WTC11 (cell line): ENCODE measurements around the gene ARHGAP42.

ENCODE experiments used
- ATF1 ChIP-seq: sonication (generic); formaldehyde crosslinking; IDR thresholded peaks from 2 replicates; pipeline ENCODE4 v1.8.1; 2023; ENCODE audit warnings: mild to moderate bottlenecking, moderate library complexity, missing genetic modification reagents
- CREM ChIP-seq: sonication (generic); formaldehyde crosslinking; IDR thresholded peaks from 2 replicates; pipeline ENCODE4 v1.8.1; 2022; ENCODE audit warnings: mild to moderate bottlenecking, missing genetic modification reagents, moderate library complexity
- CTCF ChIP-seq: fragments of 200-600 bp; IDR thresholded peaks from 2 replicates; pipeline ENCODE4 v1.8.0; 2022; ENCODE audit warnings: antibody characterized with exemption
- E2F4 ChIP-seq: sonication (generic); formaldehyde crosslinking; IDR thresholded peaks from 2 replicates; pipeline ENCODE4 v1.8.1; 2022; ENCODE audit warnings: low read depth, mild to moderate bottlenecking, moderate library complexity, missing genetic modification reagents, borderline replicate concordance
- ELF4 ChIP-seq: sonication (generic); formaldehyde crosslinking; IDR thresholded peaks from 2 replicates; pipeline ENCODE4 v1.8.1; 2022; ENCODE audit warnings: low read depth, mild to moderate bottlenecking, moderate library complexity, missing genetic modification reagents
- FOXJ3 ChIP-seq: sonication (generic); formaldehyde crosslinking; IDR thresholded peaks from 2 replicates; pipeline ENCODE4 v1.9.0; 2021; ENCODE audit warnings: missing genetic modification reagents, mild to moderate bottlenecking, borderline replicate concordance
- SMAD4 ChIP-seq: sonication (generic); formaldehyde crosslinking; IDR thresholded peaks from 2 replicates; pipeline ENCODE4 v1.8.0; 2022; ENCODE audit warnings: mild to moderate bottlenecking, missing genetic modification reagents
- ZNF425 ChIP-seq: fragments of 250-450 bp; sonication (Bioruptor Pico); conservative IDR thresholded peaks from 2 replicates; pipeline ENCODE4 v1.9.0; 2021; ENCODE audit warnings: mild to moderate bottlenecking

GRCh38 chr11:100872951-100873740, 186.1 kb downstream of the ARHGAP42 start:
- TF ChIP-seq E2F4 (no peak), CTCF (no peak), CREM (CRISPR knock-in tag) (no peak), ATF1 (CRISPR knock-in tag) (no peak), ELF4 (CRISPR knock-in tag) (no peak), FOXJ3 (no peak), SMAD4 (no peak), ZNF425 (CRISPR knock-in tag) (no peak)
